Central memory CD8-positive, alpha-beta T cell (primary cell): ENCODE data around the gene HS6ST2.
A peak's percentile ranks its signal among the peaks of the same experiment; 100 is the strongest.

Source experiments
- ATAC-seq: fragments of 150-1000 bp; cut with Tn5 transposase; replicated peaks from 2 replicates; pipeline ENCODE4 v1.10.0; 2022; ENCODE audit warnings: mild to moderate bottlenecking, moderate FRiP score, moderate number of reproducible peaks; ENCODE audit not compliant: poor library complexity, severe bottlenecking; ENCODE audit errors: extremely low read depth
- DNase-seq, 2 donors: peaks; one replicate each; pipeline ENCODE4 v3.0.0; 2021; ENCODE audit warnings: low spot score in 2 of 2
- H3K27ac Mint-ChIP-seq: one replicate; pipeline ENCODE4 v1.8.0; 2022; ENCODE audit warnings: low read depth, mild to moderate bottlenecking, moderate library complexity, mixed read lengths
- H3K27me3 Mint-ChIP-seq: one replicate; pipeline ENCODE4 v1.8.0; 2022; ENCODE audit warnings: mixed read lengths
- H3K36me3 Mint-ChIP-seq: one replicate; pipeline ENCODE4 v1.8.0; 2022; ENCODE audit warnings: mild to moderate bottlenecking, moderate library complexity, mixed read lengths; ENCODE audit not compliant: insufficient read depth
- H3K4me1 Mint-ChIP-seq: one replicate; pipeline ENCODE4 v1.8.0; 2022; ENCODE audit warnings: mixed read lengths
- H3K4me3 Mint-ChIP-seq: one replicate; pipeline ENCODE4 v1.8.0; 2022; ENCODE audit warnings: mild to moderate bottlenecking, moderate library complexity, mixed read lengths
- H3K9me3 Mint-ChIP-seq: one replicate; pipeline ENCODE4 v1.8.0; 2022; ENCODE audit warnings: mixed read lengths

HS6ST2 gene

GRCh38 chrX:132737743-132738142, 220.7 kb downstream of the HS6ST2 start:
- H3K4me3 Mint-ChIP-seq = no peak overlapping the region
- no peaks in the 10 kb centered on the region for H3K9me3 Mint-ChIP-seq
- DNase-seq = peak in 1 of 2 donors; percentile 9
- ATAC-seq = peak; percentile 75
- H3K27me3 Mint-ChIP-seq = no peaks in the 10 kb centered on the region
- peaks cover 27% of the 10 kb centered on the region for H3K4me1 Mint-ChIP-seq
- H3K36me3 Mint-ChIP-seq = no peaks in the 10 kb centered on the region
- no peak overlapping the region for H3K27ac Mint-ChIP-seq

GRCh38 chrX:132732236-132732635, 226.2 kb downstream of the HS6ST2 start:
- no peak overlapping the region for H3K27ac Mint-ChIP-seq
- H3K4me3 Mint-ChIP-seq = no peak overlapping the region

GRCh38 chrX:132730726-132731125, 227.7 kb downstream of the HS6ST2 start:
- no peaks in the 10 kb centered on the region for H3K4me1 Mint-ChIP-seq
- H3K36me3 Mint-ChIP-seq = peaks cover 1% of the 10 kb centered on the region
- H3K27ac Mint-ChIP-seq = no peak overlapping the region
- no peaks in the 10 kb centered on the region for H3K9me3 Mint-ChIP-seq
- no peaks in the 10 kb centered on the region for H3K27me3 Mint-ChIP-seq
- no peak overlapping the region for H3K4me3 Mint-ChIP-seq
- no peak for ATAC-seq
- DNase-seq = no peak

More at GRCh38 chrX:132732236-132732635, 226.2 kb downstream of the HS6ST2 start:
- no peak for ATAC-seq
- Mint-ChIP-seq H3K36me3 (peaks cover 1% of the 10 kb centered on the region), H3K27me3 (no peaks in the 10 kb centered on the region), H3K4me1 (peaks cover 4% of the 10 kb centered on the region), H3K9me3 (no peaks in the 10 kb centered on the region)
- DNase-seq = no peak

GRCh38 chrX:132730266-132730665, 228.2 kb downstream of the HS6ST2 start:
- Mint-ChIP-seq H3K4me3 (no peak overlapping the region), H3K9me3 (no peaks in the 10 kb centered on the region)

GRCh38 chrX:132728296-132728695, 230.1 kb downstream of the HS6ST2 start:
- Mint-ChIP-seq H3K27ac (no peak overlapping the region), H3K27me3 (no peaks in the 10 kb centered on the region), H3K36me3 (peaks cover 1% of the 10 kb centered on the region), H3K9me3 (no peaks in the 10 kb centered on the region), H3K4me1 (no peaks in the 10 kb centered on the region), H3K4me3 (no peak overlapping the region)
- DNase-seq (no peak), ATAC-seq (no peak)

More at GRCh38 chrX:132730266-132730665, 228.2 kb downstream of the HS6ST2 start:
- ATAC-seq (no peak), DNase-seq (no peak)
- Mint-ChIP-seq H3K4me1 (no peaks in the 10 kb centered on the region), H3K27ac (no peak overlapping the region), H3K36me3 (peaks cover 1% of the 10 kb centered on the region), H3K27me3 (no peaks in the 10 kb centered on the region)

- H3K9me3 Mint-ChIP-seq = no peaks in the 10 kb centered on the region
- ATAC-seq (no peak), DNase-seq (no peak)
- H3K36me3 Mint-ChIP-seq = peaks cover 3% of the 10 kb centered on the region
- no peaks in the 10 kb centered on the region for H3K27me3 Mint-ChIP-seq
- H3K27ac Mint-ChIP-seq = no peak overlapping the region
- no peak overlapping the region for H3K4me3 Mint-ChIP-seq
- no peaks in the 10 kb centered on the region for H3K4me1 Mint-ChIP-seq
Observed at GRCh38 chrX:132718431-132718958, 239.9 kb downstream of the HS6ST2 start.

GRCh38 chrX:132716006-132716405, 242.4 kb downstream of the HS6ST2 start:
- ATAC-seq (no peak), DNase-seq (no peak)
- Mint-ChIP-seq H3K4me1 (no peaks in the 10 kb centered on the region), H3K27me3 (no peaks in the 10 kb centered on the region), H3K27ac (no peak overlapping the region), H3K4me3 (no peak overlapping the region), H3K36me3 (peaks cover 4% of the 10 kb centered on the region), H3K9me3 (no peaks in the 10 kb centered on the region)

GRCh38 chrX:132714913-132715312, 243.5 kb downstream of the HS6ST2 start:
- H3K9me3 Mint-ChIP-seq = no peaks in the 10 kb centered on the region
- H3K27me3 Mint-ChIP-seq = no peaks in the 10 kb centered on the region
- H3K4me3 Mint-ChIP-seq = no peak overlapping the region
- H3K4me1 Mint-ChIP-seq = no peaks in the 10 kb centered on the region
- ATAC-seq = no peak
- no peak for DNase-seq
- H3K36me3 Mint-ChIP-seq = peaks cover 5% of the 10 kb centered on the region
- no peak overlapping the region for H3K27ac Mint-ChIP-seq

- Mint-ChIP-seq H3K27me3 (no peaks in the 10 kb centered on the region), H3K9me3 (no peaks in the 10 kb centered on the region), H3K36me3 (peaks cover 3% of the 10 kb centered on the region), H3K27ac (no peak overlapping the region), H3K4me1 (no peaks in the 10 kb centered on the region), H3K4me3 (no peak overlapping the region)
- DNase-seq (no peak), ATAC-seq (no peak)
Observed at GRCh38 chrX:132712350-132712749, 246.1 kb downstream of the HS6ST2 start.

- no peaks in the 10 kb centered on the region for H3K27me3 Mint-ChIP-seq
- no peak overlapping the region for H3K27ac Mint-ChIP-seq
- H3K4me3 Mint-ChIP-seq = no peak overlapping the region
- no peaks in the 10 kb centered on the region for H3K9me3 Mint-ChIP-seq
- H3K4me1 Mint-ChIP-seq = no peaks in the 10 kb centered on the region
- ATAC-seq (no peak), DNase-seq (no peak)
- peaks cover 3% of the 10 kb centered on the region for H3K36me3 Mint-ChIP-seq
Observed at GRCh38 chrX:132710656-132711155, 247.7 kb downstream of the HS6ST2 start.

GRCh38 chrX:132708529-132708928, 249.9 kb downstream of the HS6ST2 start:
- no peaks in the 10 kb centered on the region for H3K4me1 Mint-ChIP-seq
- ATAC-seq (no peak), DNase-seq (no peak)
- no peak overlapping the region for H3K27ac Mint-ChIP-seq
- H3K9me3 Mint-ChIP-seq = no peaks in the 10 kb centered on the region
- H3K4me3 Mint-ChIP-seq = no peak overlapping the region
- no peaks in the 10 kb centered on the region for H3K27me3 Mint-ChIP-seq
- peaks cover 3% of the 10 kb centered on the region for H3K36me3 Mint-ChIP-seq

- H3K36me3 Mint-ChIP-seq = no peaks in the 10 kb centered on the region
- H3K27me3 Mint-ChIP-seq = no peaks in the 10 kb centered on the region
- H3K4me3 Mint-ChIP-seq = no peak overlapping the region
- ATAC-seq (no peak), DNase-seq (no peak)
- no peaks in the 10 kb centered on the region for H3K4me1 Mint-ChIP-seq
- H3K9me3 Mint-ChIP-seq = no peaks in the 10 kb centered on the region
- H3K27ac Mint-ChIP-seq = no peak overlapping the region
Observed at GRCh38 chrX:132704769-132705168, 253.7 kb downstream of the HS6ST2 start.

- Mint-ChIP-seq H3K36me3 (peaks cover 1% of the 10 kb centered on the region), H3K27me3 (peaks cover 54% of the 10 kb centered on the region), H3K4me3 (no peak overlapping the region), H3K4me1 (peaks cover 20% of the 10 kb centered on the region), H3K27ac (no peak overlapping the region), H3K9me3 (no peaks in the 10 kb centered on the region)
- ATAC-seq (no peak), DNase-seq (no peak)
Observed at GRCh38 chrX:132694382-132694781, 264.0 kb downstream of the HS6ST2 start.
